Measurements from ENCODE around the gene PPM1A.

The PPM1A gene

GRCh38 chr14:60248697-60249318 is at the start of gene PPM1A:
PPM1A (plus strand) TSS chr14:60249221; CDS start chr14:60282704, 33,483 bp downstream.
- DNase-seq (ENCODE audit: low read depth): peak; percentile 94

GRCh38 chr14:60199321-60199720 is 49.7 kb upstream of the PPM1A start:
- no peak for DNase-seq (ENCODE audit: low read depth)

GRCh38 chr14:60204104-60204842 is 44.7 kb upstream of the PPM1A start:
- no peak for DNase-seq (ENCODE audit: low read depth)

GRCh38 chr14:60204843-60205774 is 43.9 kb upstream of the PPM1A start:
- no peak for DNase-seq (ENCODE audit: low read depth)

- DNase-seq (ENCODE audit: low read depth): no peak
Observed at GRCh38 chr14:60206249-60206670, 42.8 kb upstream of the PPM1A start.

GRCh38 chr14:60206837-60207533 is 42.0 kb upstream of the PPM1A start:
- no peak for DNase-seq (ENCODE audit: low read depth)

GRCh38 chr14:60210703-60211102 is 38.3 kb upstream of the PPM1A start:
- DNase-seq (ENCODE audit: low read depth): no peak

GRCh38 chr14:60211153-60211552 is 37.9 kb upstream of the PPM1A start:
- no peak for DNase-seq (ENCODE audit: low read depth)

GRCh38 chr14:60212503-60213371 is 36.3 kb upstream of the PPM1A start:
- no peak for DNase-seq (ENCODE audit: low read depth)

GRCh38 chr14:60214003-60214402 is 35.0 kb upstream of the PPM1A start:
- no peak for DNase-seq (ENCODE audit: low read depth)

- DNase-seq (ENCODE audit: low read depth): no peak
Observed at GRCh38 chr14:60214415-60215126, 34.5 kb upstream of the PPM1A start.

- DNase-seq (ENCODE audit: low read depth): no peak
Observed at GRCh38 chr14:60215127-60215444, 33.9 kb upstream of the PPM1A start.

GRCh38 chr14:60215520-60216420 is 33.3 kb upstream of the PPM1A start:
- no peak for DNase-seq (ENCODE audit: low read depth)

GRCh38 chr14:60217713-60218112 is 31.3 kb upstream of the PPM1A start:
- DNase-seq (ENCODE audit: low read depth): no peak

GRCh38 chr14:60220084-60220483 is 28.9 kb upstream of the PPM1A start:
- no peak for DNase-seq (ENCODE audit: low read depth)

GRCh38 chr14:60220917-60221316 is 28.1 kb upstream of the PPM1A start:
- DNase-seq (ENCODE audit: low read depth): no peak

- DNase-seq (ENCODE audit: low read depth): no peak
Observed at GRCh38 chr14:60221457-60221856, 27.6 kb upstream of the PPM1A start.

GRCh38 chr14:60222820-60223219 is 26.2 kb upstream of the PPM1A start:
- no peak for DNase-seq (ENCODE audit: low read depth)

- DNase-seq (ENCODE audit: low read depth): no peak
Observed at GRCh38 chr14:60225265-60225664, 23.8 kb upstream of the PPM1A start.

All from ELR (cell line).